GM12872 (cell line): Measurements from ENCODE around the gene PODXL2.

Experiments used
- TF ChIP-seq, protein P1 (sequence below): IDR thresholded peaks from 3 replicates; pipeline ENCODE4 v1.5.1; 2011; ENCODE audit warnings: low read depth, mild to moderate bottlenecking, low read length, moderate library complexity; ENCODE audit not compliant: insufficient read depth

PODXL2 gene

DNA sequence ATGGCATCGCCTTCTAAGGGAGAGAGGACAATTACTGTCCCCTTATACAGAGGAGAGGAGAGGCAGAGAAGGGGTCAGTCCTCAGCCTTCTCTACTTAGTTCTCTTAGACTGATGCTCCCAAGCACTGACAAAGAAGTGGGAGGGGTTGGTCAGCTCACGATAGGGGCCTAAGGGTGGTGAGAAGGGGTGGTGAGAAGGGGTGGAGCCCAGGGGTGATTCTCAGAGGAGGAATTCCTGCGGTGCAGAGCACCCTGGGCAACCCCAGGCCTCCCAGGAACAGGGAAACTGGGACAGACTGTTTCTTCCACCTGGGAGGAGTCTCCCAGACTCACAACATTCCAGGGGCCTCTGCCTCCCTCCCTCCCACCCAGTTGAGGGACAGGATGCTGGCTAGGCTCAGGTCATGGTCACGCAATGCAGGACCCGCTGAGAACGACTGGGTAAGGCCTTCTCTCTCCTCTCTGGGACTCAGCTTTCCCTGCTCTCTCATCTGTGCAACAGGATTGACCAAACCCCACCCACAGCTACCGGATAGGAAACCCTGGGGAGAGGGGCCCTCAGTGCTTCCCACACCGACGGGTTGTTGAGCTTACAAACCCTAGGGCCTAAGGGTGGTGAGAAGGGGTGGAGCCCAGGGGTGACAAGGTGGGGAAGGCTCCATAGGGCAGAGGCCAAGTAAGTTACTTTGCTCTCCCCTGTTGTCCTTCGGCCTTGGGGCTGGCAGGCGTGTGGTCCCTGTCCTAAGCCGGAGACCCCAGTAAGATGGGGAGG is 40.0 kb upstream of the PODXL2 start:
- TF ChIP-seq, protein P1, sequence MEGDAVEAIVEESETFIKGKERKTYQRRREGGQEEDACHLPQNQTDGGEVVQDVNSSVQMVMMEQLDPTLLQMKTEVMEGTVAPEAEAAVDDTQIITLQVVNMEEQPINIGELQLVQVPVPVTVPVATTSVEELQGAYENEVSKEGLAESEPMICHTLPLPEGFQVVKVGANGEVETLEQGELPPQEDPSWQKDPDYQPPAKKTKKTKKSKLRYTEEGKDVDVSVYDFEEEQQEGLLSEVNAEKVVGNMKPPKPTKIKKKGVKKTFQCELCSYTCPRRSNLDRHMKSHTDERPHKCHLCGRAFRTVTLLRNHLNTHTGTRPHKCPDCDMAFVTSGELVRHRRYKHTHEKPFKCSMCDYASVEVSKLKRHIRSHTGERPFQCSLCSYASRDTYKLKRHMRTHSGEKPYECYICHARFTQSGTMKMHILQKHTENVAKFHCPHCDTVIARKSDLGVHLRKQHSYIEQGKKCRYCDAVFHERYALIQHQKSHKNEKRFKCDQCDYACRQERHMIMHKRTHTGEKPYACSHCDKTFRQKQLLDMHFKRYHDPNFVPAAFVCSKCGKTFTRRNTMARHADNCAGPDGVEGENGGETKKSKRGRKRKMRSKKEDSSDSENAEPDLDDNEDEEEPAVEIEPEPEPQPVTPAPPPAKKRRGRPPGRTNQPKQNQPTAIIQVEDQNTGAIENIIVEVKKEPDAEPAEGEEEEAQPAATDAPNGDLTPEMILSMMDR: no peak

DNA sequence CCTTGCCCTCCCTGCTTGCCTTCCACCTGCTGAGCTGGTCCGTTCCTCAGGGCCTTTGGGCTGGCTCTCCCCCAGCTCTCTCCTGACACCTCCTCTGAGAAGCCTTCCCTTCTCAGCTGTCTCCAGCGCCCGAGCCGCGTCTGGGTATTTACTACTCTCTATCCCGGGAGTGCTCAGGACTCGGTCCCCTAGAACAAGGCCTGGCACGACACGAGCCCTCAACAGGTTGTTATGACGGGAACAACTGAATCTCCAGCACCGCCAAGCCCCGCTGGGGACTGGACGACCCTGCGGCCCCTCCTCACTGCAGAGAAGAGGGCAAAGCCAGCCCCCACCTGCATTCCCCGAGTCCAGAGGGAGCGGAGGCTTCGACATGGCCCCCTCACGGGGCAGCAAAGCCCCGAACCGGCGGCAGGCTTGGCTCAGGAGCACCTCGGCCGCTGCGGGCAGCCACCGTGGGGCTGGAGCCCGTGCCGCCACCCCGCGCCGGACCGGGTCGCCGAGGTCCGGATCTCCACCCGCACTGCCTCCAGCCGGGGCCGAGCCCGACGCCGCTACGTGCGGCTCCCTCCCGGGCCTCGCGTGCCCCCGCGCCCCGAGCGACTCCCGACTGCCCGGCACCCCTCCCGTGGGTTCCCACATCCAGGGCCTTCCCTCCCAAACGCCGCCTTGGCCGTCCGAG is 39.2 kb upstream of the PODXL2 start:
- TF ChIP-seq, protein P1: no peak

DNA sequence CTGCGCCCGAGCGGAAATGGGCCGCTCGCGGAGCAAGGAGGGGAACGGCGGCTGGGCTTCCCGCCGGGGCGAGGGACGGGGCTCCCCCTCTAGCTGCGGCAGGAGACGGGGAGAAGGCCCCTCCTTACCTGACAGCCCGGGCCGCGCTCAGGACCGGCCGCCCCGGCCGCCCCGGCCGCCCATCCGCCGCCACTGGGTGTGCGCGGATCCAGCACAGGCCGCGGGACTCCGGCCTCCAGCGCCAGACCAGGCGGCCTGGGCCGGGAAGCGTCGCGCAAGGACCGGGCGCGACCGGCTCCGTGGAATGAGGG is 38.7 kb upstream of the PODXL2 start:
- TF ChIP-seq, protein P1: no peak

DNA sequence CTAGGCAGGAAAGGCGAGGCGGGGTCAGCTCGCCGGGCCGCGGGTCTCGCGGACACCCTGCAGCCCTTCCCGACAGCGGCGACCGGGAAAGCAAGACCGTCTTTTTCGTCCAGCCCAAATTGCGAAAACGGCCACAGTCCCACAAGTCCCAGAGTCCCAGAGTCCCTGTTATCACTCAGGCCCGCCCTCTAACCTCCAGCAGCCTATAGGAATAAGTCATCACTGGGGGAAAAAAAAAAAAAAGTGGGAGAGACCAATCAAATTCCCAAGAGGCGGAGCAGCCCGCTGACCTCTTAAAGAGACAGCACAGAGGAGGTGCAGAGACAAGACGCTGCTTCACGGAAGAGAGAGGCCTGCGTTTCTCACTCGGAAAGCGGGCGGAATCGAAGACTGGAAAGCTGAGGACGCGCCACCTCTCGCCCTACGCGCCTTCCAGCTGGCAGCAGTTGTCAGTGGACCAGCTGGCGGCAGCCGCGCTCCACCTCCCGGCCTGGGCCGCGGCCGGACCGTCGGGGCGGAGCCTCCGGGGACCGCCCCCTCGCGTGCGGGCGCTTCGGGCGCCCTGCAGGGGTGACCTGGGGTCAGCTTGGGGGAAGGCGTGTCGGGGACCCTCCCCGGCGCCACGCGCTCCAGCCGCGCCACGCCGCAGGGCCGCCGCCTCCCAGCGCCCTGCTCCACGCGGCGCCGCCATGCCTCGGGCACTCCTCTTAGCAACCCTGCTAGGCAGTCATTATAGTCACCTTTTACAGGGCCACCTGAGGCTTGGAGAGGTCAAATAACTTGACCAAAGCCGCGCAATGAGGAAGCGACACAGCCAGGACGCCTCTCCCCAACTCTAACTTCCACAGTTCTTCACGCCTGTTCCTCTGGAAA is 38.2 kb upstream of the PODXL2 start, which contains the start of gene TPRA1:
Gene TPRA1, minus strand, starts transcription at position 141 of the 873 bp plus-strand sequence. CDS start 10,587 bp downstream, outside the sequence.
- TF ChIP-seq, protein P1: peak; percentile 39; the same call in 2 of the 3 replicates

DNA sequence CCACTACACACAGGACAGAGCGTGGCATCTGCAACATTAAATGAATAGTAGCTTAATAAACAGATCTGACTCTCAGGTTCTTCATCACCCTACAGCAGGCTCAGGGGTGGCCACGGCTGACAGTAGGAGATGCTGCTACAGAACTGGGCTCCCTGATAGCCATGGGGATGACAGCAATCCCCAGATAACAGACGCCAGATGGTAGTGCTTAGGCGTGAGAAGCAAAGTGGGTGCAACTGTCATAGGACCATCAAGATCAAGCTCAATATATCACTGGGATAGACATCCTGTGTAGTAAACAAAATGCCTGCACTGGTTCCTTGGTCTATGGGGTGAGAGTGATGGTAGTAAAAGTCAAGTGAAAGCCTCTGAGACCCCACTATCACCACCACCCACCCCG is 35.8 kb upstream of the PODXL2 start:
- TF ChIP-seq, protein P1: no peak

DNA sequence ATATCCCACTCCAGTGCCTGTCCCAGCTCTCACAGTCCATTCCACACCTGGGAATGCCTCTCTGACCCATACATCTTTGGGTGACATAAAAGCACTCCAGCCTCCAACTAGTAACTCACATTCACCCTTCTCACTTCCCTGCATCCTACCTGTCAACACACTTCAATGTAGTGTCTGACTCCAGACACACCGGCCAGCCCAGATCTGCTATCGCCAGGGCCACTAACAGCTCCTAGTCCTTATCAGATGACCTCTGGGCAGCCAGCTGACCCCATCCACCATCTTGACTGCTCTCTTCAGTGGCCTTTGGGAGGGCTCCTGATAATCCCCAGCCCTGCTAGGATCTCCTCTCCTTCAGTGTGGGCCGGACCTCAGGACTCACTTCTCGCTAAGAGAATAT is 33.7 kb upstream of the PODXL2 start:
- TF ChIP-seq, protein P1: no peak
